ENCODE measurements around the gene CARMIL1. TPM values are rescaled to one million over a fixed set of nuclear protein-coding genes. Genes with fewer than 3 reads are reported as not detected.

Gene CARMIL1
- total and polyA plus RNA-seq, 2 of the 8 experiments (the other 6 are each of a cell fraction or from before 2014, with no cell fraction given), result 20.3 to 40.4 TPM

GRCh38 chr6:25384967-25385366 is 105.8 kb downstream of the CARMIL1 start:
- Histone ChIP-seq H2BK120ac (replicated peaks; ENCODE audit: low read depth, low read length) (no peak overlapping the region), H3K4ac (replicated peaks; ENCODE audit: insufficient read length, low read depth, low read length) (no peak overlapping the region), H3K27ac (ENCODE audit: low read depth, low read length) (no peak overlapping the region), H3K23ac (ENCODE audit: insufficient read length) (no peak overlapping the region), H4K8ac (ENCODE audit: extremely low read depth, insufficient read depth, low read length) (no peak overlapping the region), H3K56ac (replicated peaks; ENCODE audit: insufficient read length, low read depth, low read length) (no peak overlapping the region), H3K9ac (replicated peaks in 1 of 4; ENCODE audit: extremely low read depth in 1 of 4, low read depth in 3 of 4, low read length in 3 of 4) (no peak overlapping the region), H3K4me2 (ENCODE audit: insufficient read depth in 1 of 2, low read depth in 2 of 2, low read length in 2 of 2) (no peak overlapping the region), H2BK15ac (ENCODE audit: low read length) (no peak overlapping the region), H3K36me3 (ENCODE audit: control insufficient read depth in 2 of 4, insufficient read depth in 4 of 4, low read length in 3 of 4) (no peaks in the 10 kb centered on the region), H3K79me1 (ENCODE audit: low read depth, low read length) (peaks cover 4% of the 10 kb centered on the region), H3K14ac (ENCODE audit: insufficient read length) (no peak overlapping the region), H2BK12ac (ENCODE audit: low read depth, low read length) (no peak overlapping the region), H3K4me1 (replicated peaks in 1 of 4; ENCODE audit: control insufficient read depth in 3 of 4, insufficient read depth in 4 of 4, low read length in 3 of 4) (peaks cover 0 to 12% (median 0%) of the 10 kb centered on the region in 4 experiments; a peak in 1 of 7 replicates), H3K18ac (ENCODE audit: extremely low read depth, low read length) (no peak overlapping the region), H3K9me3 (ENCODE audit: insufficient read depth in 2 of 2, low read depth in 1 of 2, low read length in 1 of 2) (no peaks in the 10 kb centered on the region; a peak in 1 of 4 replicates), H3K27me3 (replicated peaks in 1 of 4; ENCODE audit: control insufficient read depth in 3 of 4, extremely low read depth in 1 of 4, insufficient read depth in 3 of 4, low read length in 3 of 4) (no peaks in the 10 kb centered on the region), H3K23me2 (ENCODE audit: low read depth, low read length) (no peaks in the 10 kb centered on the region), H2AK5ac (ENCODE audit: low read depth, low read length) (no peak overlapping the region; the same call in 1 of the 2 replicates), H2BK5ac (ENCODE audit: low read depth, low read length) (no peak overlapping the region), H3K4me3 (ENCODE audit: extremely low read depth in 1 of 4, insufficient read depth in 2 of 4, low read depth in 3 of 4, low read length in 4 of 4) (no peak overlapping the region), H4K91ac (replicated peaks; ENCODE audit: insufficient read length, low read length) (no peak overlapping the region), H2BK20ac (ENCODE audit: low read length) (no peak overlapping the region), H4K20me1 (replicated peaks in 1 of 2; ENCODE audit: control insufficient read depth in 1 of 2, insufficient read depth in 2 of 2, low read length in 2 of 2) (peaks cover 0 to 3% of the 10 kb centered on the region in 2 experiments), H4K5ac (ENCODE audit: insufficient read length, low read depth, low read length) (no peak overlapping the region), H3K79me2 (ENCODE audit: control insufficient read depth in 1 of 2, insufficient read depth in 2 of 2, low read length in 2 of 2) (peaks cover 0 to 86% of the 10 kb centered on the region in 2 experiments; a peak in 3 of 4 replicates), H2AFZ (ENCODE audit: low read length) (no peak overlapping the region)
- CTCF ChIA-PET (ENCODE audit: partially characterized antibody), result interaction anchor here (0.6 kb wide), 1 partner anchor 72 kb away, joined by 3 read pairs; no protein-coding TSS in a partner anchor
- FAIRE-seq, result no peak
- POLR2A ChIA-PET (ENCODE audit: partially characterized antibody), result no interaction called here
- no peak for DNase-seq (ENCODE audit: low read depth in 1 of 2, low spot score in 2 of 2)
- 78% methylated on average over 5 of the region's 5 CpGs; no CpG with 5 or more reads in 1 of the 2 experiments for WGBS, 2 experiments (ENCODE audit: extremely low coverage in 1 of 2, insufficient coverage in 1 of 2, insufficient read length in 1 of 2, insufficient replicate concordance in 2 of 2, low coverage in 1 of 2, low lambda C conversion rate in 2 of 2, missing lambda C conversion rate in 1 of 2)
- no peak for TF ChIP-seq CEBPB (IDR thresholded peaks at IDR 0.05; ENCODE audit: low read depth, low read length)
- TF ChIP-seq BACH1 (IDR thresholded peaks at IDR 0.05; ENCODE audit: low read length), result no peak
- no peak for TF ChIP-seq GABPA (IDR thresholded peaks at IDR 0.05; ENCODE audit: borderline replicate concordance, insufficient read depth, low read length)
- TF ChIP-seq TEAD4 (IDR thresholded peaks at IDR 0.05; ENCODE audit: low read depth, low read length), result no peak
- no peak for TF ChIP-seq TAF7 (optimal IDR thresholded peaks at IDR 0.05; ENCODE audit: borderline replicate concordance, low read depth, low read length)
- no peak for TF ChIP-seq POLR2AphosphoS5 (IDR thresholded peaks at IDR 0.05; ENCODE audit: low read depth, low read length)
- no peak for TF ChIP-seq ASH2L (IDR thresholded peaks at IDR 0.05; ENCODE audit: low read length)
- no peak for TF ChIP-seq KDM1A (IDR thresholded peaks at IDR 0.05; ENCODE audit: borderline replicate concordance, low read length)
- TF ChIP-seq SP1 (IDR thresholded peaks at IDR 0.05; ENCODE audit: low read depth, low read length), result no peak
- no peak for TF ChIP-seq KDM5A (IDR thresholded peaks at IDR 0.05; ENCODE audit: low read length)
- TF ChIP-seq RFX5 (IDR thresholded peaks at IDR 0.05; ENCODE audit: borderline replicate concordance, low read depth, low read length), result no peak
- TF ChIP-seq USF2 (IDR thresholded peaks at IDR 0.05; ENCODE audit: low read length), result no peak
- TF ChIP-seq EP300 (IDR thresholded peaks at IDR 0.05; ENCODE audit: borderline replicate concordance in 1 of 2, low read depth in 2 of 2, low read length in 2 of 2), result no peak
- TF ChIP-seq SP4 (IDR thresholded peaks at IDR 0.05; ENCODE audit: low read length), result no peak
- TF ChIP-seq BRCA1 (IDR thresholded peaks at IDR 0.05; ENCODE audit: low read depth, low read length), result no peak

Data from H1 (cell line).